ENCODE measurements around the gene COL23A1.
"Not testable (repeated sequence)": the region's sequence is repeated elsewhere in the genome, so short reads cannot be mapped to it uniquely, and the experiment has no call there.

Gene COL23A1

DNA sequence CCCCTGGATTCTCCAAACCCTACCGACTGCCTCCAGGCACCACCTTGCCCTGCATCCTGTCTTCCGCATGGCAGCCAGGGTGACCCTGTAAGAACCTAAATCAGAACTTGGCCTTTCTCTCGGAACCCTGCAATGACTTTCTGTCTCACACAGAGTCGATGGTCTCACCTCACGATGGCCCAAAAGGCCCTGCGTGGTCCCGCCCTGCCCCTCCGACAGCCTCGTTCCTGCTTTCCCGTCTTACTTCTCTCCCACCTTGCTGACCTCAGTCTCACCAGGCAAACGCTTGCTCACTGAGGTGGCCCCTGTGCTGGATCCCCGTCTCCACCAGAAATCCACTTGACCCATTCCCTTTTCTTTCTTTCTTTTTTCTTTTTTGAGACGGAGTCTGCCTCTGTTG, 214.8 kb downstream of the COL23A1 start:
- no peaks in the 10 kb centered on the region for H3K27me3 ChIP-seq (ENCODE audit: control insufficient read depth, insufficient read depth, low read length, poor library complexity, severe bottlenecking)
- WGBS, 2 experiments: 91 to 93% methylated on average over 13 of the region's 13 CpGs

DNA sequence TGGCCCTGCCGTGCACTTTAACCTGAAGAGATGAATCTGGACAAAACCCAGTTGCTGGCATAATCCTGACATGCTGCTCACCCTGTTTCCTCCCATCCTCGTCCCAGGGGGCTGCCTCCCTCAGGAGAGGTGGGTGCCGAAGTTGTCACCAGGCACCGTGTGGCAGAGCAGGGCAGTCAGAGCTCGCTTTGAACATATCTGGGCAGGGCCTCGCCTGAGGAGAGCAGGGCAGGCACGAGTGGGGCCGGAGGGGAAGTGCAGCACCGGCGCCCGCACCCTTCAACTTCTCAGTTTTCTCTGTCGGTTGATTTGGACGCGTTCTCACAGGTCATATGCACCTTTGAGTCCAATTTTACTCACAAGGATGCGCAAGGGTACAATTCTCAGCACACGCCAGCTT, 216.5 kb downstream of the COL23A1 start:
- Histone ChIP-seq H3K9me3 (ENCODE audit: control insufficient read depth, low read length) (no peaks in the 10 kb centered on the region), H3K36me3 (ENCODE audit: control insufficient read depth, insufficient read depth, low read length) (no peaks in the 10 kb centered on the region), H3K4me3 (ENCODE audit: insufficient read depth, low read depth, low read length) (no peak overlapping the region), H3K4me1 (ENCODE audit: control insufficient read depth, insufficient read depth, low read length) (peaks cover 8% of the 10 kb centered on the region), H3K27ac (ENCODE audit: insufficient read depth, low read depth, low read length, poor library complexity, severe bottlenecking) (no peak overlapping the region), H3K27me3 (ENCODE audit: control insufficient read depth, insufficient read depth, low read length, poor library complexity, severe bottlenecking) (no peaks in the 10 kb centered on the region)
- WGBS, 2 experiments: 93% methylated on average over 16 of the region's 16 CpGs

More for the DNA sequence above, 214.8 kb downstream of the COL23A1 start:
- Histone ChIP-seq H3K9me3 (ENCODE audit: control insufficient read depth, low read length) (no peaks in the 10 kb centered on the region), H3K4me1 (ENCODE audit: control insufficient read depth, insufficient read depth, low read length) (peaks cover 8% of the 10 kb centered on the region), H3K27ac (ENCODE audit: insufficient read depth, low read depth, low read length, poor library complexity, severe bottlenecking) (no peak overlapping the region), H3K36me3 (ENCODE audit: control insufficient read depth, insufficient read depth, low read length) (no peaks in the 10 kb centered on the region), H3K4me3 (ENCODE audit: insufficient read depth, low read depth, low read length) (no peak overlapping the region)

DNA sequence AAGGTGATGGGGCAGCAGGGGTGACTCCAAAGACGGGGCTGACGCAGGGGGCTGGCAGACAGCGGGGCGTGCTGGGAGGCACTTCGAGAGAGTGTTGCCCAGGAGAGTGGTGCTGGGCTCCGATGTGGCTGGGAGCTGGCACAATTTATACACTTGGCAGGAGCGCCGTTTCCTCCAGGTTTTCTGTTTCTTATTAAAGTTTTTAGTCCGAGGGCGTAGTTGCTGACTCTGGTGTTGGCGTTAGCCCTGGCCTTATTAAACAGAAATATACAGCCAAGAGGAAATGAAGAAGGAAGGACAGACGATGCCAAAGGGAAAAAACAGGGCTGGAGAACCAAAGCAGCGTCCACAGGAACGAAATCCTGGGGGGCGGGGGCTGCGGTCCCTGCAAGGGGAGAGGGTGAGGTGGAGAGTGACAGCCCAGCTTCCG, 218.0 kb downstream of the COL23A1 start:
- 88 to 91% methylated on average over 17 of the region's 17 CpGs for WGBS, 2 experiments
- H3K36me3 ChIP-seq (ENCODE audit: control insufficient read depth, insufficient read depth, low read length): no peaks in the 10 kb centered on the region
- H3K4me1 ChIP-seq (ENCODE audit: control insufficient read depth, insufficient read depth, low read length): peaks cover 8% of the 10 kb centered on the region
- H3K27me3 ChIP-seq (ENCODE audit: control insufficient read depth, insufficient read depth, low read length, poor library complexity, severe bottlenecking): no peaks in the 10 kb centered on the region
- H3K4me3 ChIP-seq (ENCODE audit: insufficient read depth, low read depth, low read length): no peak overlapping the region
- no peak overlapping the region for H3K27ac ChIP-seq (ENCODE audit: insufficient read depth, low read depth, low read length, poor library complexity, severe bottlenecking)
- no peaks in the 10 kb centered on the region for H3K9me3 ChIP-seq (ENCODE audit: control insufficient read depth, low read length)

- WGBS, 2 experiments: 72 to 74% methylated on average over 24 of the region's 24 CpGs
- H3K27ac ChIP-seq (ENCODE audit: insufficient read depth, low read depth, low read length, poor library complexity, severe bottlenecking): no peak overlapping the region
- peaks cover 8% of the 10 kb centered on the region for H3K4me1 ChIP-seq (ENCODE audit: control insufficient read depth, insufficient read depth, low read length)
- H3K27me3 ChIP-seq (ENCODE audit: control insufficient read depth, insufficient read depth, low read length, poor library complexity, severe bottlenecking): no peaks in the 10 kb centered on the region
- no peaks in the 10 kb centered on the region for H3K9me3 ChIP-seq (ENCODE audit: control insufficient read depth, low read length)
- no peak overlapping the region for H3K4me3 ChIP-seq (ENCODE audit: insufficient read depth, low read depth, low read length)
- no peaks in the 10 kb centered on the region for H3K36me3 ChIP-seq (ENCODE audit: control insufficient read depth, insufficient read depth, low read length)
Measured at GRCh38 chr5:178371362-178372111, 218.7 kb downstream of the COL23A1 start.

DNA sequence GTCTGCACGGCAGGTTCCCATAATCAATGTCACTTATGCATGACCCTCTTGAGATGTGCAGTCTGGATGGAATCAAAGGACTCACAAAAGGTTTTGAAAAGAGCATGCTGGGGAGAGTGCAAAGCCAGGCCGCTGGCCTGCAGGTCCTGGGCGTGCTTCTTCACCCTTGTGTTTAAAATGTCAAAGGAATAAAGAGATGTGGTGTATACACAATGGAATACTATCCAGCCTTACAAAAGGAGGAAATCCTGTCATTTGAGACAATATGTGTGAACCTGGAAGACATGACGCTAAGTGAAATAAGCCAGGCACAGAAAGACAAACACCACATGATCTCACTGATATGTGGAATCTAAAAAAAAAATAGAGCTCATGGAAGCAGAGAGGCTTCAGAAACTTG, 220.1 kb downstream of the COL23A1 start:
- no peak overlapping the region for H3K27ac ChIP-seq (ENCODE audit: insufficient read depth, low read depth, low read length, poor library complexity, severe bottlenecking)

DNA sequence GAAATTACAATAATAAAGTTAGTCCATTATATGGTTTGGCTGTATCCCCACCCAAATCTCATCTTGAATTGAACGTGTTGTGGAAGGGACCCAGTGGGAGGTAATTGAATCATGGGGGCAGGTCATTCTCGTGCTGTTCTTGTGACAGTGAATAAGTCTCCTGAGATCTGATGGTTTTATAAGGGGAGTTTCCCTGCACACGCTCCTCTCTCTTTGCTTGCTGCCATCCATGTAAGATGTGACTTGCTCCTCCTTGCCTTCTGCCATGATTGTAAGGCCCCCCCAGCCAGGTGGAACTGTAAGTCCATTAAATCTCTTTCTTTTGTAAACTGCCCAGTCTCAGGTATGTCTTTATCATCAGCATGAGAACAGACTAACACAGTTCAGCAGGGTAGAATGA, 220.7 kb downstream of the COL23A1 start:
- 88% methylated on average over 3 of the region's 3 CpGs for WGBS, 2 experiments
- H3K4me3 ChIP-seq (ENCODE audit: insufficient read depth, low read depth, low read length); H3K4me1 ChIP-seq (ENCODE audit: control insufficient read depth, insufficient read depth, low read length); H3K36me3 ChIP-seq (ENCODE audit: control insufficient read depth, insufficient read depth, low read length); H3K27ac ChIP-seq (ENCODE audit: insufficient read depth, low read depth, low read length, poor library complexity, severe bottlenecking); H3K9me3 ChIP-seq (ENCODE audit: control insufficient read depth, low read length); H3K27me3 ChIP-seq (ENCODE audit: control insufficient read depth, insufficient read depth, low read length, poor library complexity, severe bottlenecking): not testable (repeated sequence)

More for the DNA sequence above, 220.1 kb downstream of the COL23A1 start:
- Histone ChIP-seq H3K9me3 (ENCODE audit: control insufficient read depth, low read length) (no peaks in the 10 kb centered on the region), H3K36me3 (ENCODE audit: control insufficient read depth, insufficient read depth, low read length) (no peaks in the 10 kb centered on the region), H3K4me3 (ENCODE audit: insufficient read depth, low read depth, low read length) (no peak overlapping the region), H3K4me1 (ENCODE audit: control insufficient read depth, insufficient read depth, low read length) (peaks cover 8% of the 10 kb centered on the region), H3K27me3 (ENCODE audit: control insufficient read depth, insufficient read depth, low read length, poor library complexity, severe bottlenecking) (no peaks in the 10 kb centered on the region)
- 92 to 94% methylated on average over 4 of the region's 4 CpGs for WGBS, 2 experiments

- no peak overlapping the region for H3K27ac ChIP-seq (ENCODE audit: insufficient read depth, low read depth, low read length, poor library complexity, severe bottlenecking)
- no peaks in the 10 kb centered on the region for H3K9me3 ChIP-seq (ENCODE audit: control insufficient read depth, low read length)
- WGBS, 2 experiments: 95% methylated on average over 10 of the region's 10 CpGs
- H3K4me1 ChIP-seq (ENCODE audit: control insufficient read depth, insufficient read depth, low read length): peaks cover 8% of the 10 kb centered on the region
- H3K36me3 ChIP-seq (ENCODE audit: control insufficient read depth, insufficient read depth, low read length): no peaks in the 10 kb centered on the region
- no peaks in the 10 kb centered on the region for H3K27me3 ChIP-seq (ENCODE audit: control insufficient read depth, insufficient read depth, low read length, poor library complexity, severe bottlenecking)
- H3K4me3 ChIP-seq (ENCODE audit: insufficient read depth, low read depth, low read length): no peak overlapping the region
Measured at GRCh38 chr5:178368716-178369300, 221.4 kb downstream of the COL23A1 start.

DNA sequence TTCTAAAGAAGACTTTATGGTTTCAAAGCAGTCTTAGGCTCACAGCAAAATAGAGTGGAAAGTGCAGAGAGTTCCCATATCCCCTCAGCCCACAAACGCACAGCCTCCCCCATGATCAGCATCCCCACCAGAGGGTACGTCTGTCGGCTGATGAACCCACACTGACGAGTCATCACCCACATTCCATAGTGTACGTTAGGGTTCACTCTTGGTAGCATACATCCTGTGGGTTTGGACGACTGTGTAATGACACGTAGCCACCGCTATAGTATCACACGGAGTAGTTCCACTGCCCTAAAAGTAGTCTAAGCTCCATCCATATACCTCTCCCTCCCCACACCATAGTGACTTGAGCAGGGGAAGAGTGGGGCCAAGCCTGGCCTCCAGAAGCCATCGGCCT, 221.9 kb downstream of the COL23A1 start:
- Histone ChIP-seq H3K4me1 (ENCODE audit: control insufficient read depth, insufficient read depth, low read length) (peaks cover 8% of the 10 kb centered on the region), H3K4me3 (ENCODE audit: insufficient read depth, low read depth, low read length) (no peak overlapping the region), H3K36me3 (ENCODE audit: control insufficient read depth, insufficient read depth, low read length) (no peaks in the 10 kb centered on the region), H3K27me3 (ENCODE audit: control insufficient read depth, insufficient read depth, low read length, poor library complexity, severe bottlenecking) (no peaks in the 10 kb centered on the region), H3K27ac (ENCODE audit: insufficient read depth, low read depth, low read length, poor library complexity, severe bottlenecking) (no peak overlapping the region), H3K9me3 (ENCODE audit: control insufficient read depth, low read length) (no peaks in the 10 kb centered on the region)
- WGBS, 2 experiments: 94 to 95% methylated on average over 10 of the region's 10 CpGs

DNA sequence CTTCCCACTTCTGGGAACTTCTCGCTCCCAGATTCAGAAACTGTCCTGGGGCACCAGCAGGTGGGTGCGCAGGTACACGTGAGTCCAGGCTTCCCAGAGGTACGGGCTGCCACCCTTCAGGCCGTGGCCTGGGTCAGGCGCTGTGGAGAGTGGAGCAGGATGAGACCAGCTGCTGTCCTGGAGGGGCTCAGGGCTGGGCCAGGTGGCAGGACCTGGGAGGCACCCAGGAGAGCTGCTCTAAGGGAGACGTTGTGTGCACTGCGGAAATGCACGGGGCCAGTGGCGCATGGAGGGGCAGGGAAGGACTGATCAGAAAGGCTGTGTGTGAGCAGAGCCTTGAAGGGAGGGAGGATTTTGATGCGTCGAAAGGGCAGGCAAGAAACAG, 222.5 kb downstream of the COL23A1 start:
- 95% methylated on average over 12 of the region's 12 CpGs for WGBS, 2 experiments

DNA sequence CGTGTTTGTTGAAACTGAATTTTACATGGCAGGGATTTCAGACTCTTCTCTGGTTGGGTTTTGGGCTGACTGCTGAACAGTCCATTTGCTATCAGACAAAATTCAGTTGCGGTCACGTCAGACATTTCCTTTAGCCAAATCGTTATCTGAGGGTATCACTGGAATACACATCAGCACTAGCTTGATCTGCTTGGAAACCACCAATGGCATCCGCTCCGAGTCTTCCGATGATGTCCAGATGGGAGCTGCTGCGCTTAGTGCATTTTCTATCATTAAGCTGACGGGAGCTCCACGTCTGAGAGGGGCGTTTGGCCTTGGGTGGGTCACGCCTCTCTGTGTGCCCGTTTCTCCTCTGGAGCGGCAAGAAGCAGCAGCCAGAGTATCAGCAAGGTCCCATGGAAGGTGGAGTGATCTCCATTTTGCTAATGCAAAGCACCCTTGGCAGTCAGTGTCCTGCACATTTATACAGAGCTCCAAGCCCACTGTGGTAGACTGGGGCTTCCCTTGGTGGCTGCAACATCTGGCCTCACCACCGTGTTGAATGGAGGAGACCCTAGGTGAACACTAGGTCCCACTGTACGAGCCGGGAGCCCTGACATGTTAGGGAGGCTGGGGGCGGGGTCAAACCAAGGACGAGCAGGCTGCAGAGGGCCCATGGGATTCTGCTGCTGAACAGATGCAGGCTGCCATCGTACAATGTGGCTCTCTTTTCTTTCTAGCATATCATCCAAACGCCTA, 223.0 kb downstream of the COL23A1 start:
- peaks cover 8% of the 10 kb centered on the region for H3K4me1 ChIP-seq (ENCODE audit: control insufficient read depth, insufficient read depth, low read length)
- no peaks in the 10 kb centered on the region for H3K27me3 ChIP-seq (ENCODE audit: control insufficient read depth, insufficient read depth, low read length, poor library complexity, severe bottlenecking)
- H3K9me3 ChIP-seq (ENCODE audit: control insufficient read depth, low read length): no peaks in the 10 kb centered on the region
- WGBS, 2 experiments: 93% methylated on average over 21 of the region's 21 CpGs
- H3K36me3 ChIP-seq (ENCODE audit: control insufficient read depth, insufficient read depth, low read length): no peaks in the 10 kb centered on the region
- no peak overlapping the region for H3K4me3 ChIP-seq (ENCODE audit: insufficient read depth, low read depth, low read length)
- H3K27ac ChIP-seq (ENCODE audit: insufficient read depth, low read depth, low read length, poor library complexity, severe bottlenecking): no peak overlapping the region

More for the DNA sequence above, 222.5 kb downstream of the COL23A1 start:
- Histone ChIP-seq H3K27ac (ENCODE audit: insufficient read depth, low read depth, low read length, poor library complexity, severe bottlenecking) (no peak overlapping the region), H3K9me3 (ENCODE audit: control insufficient read depth, low read length) (no peaks in the 10 kb centered on the region), H3K36me3 (ENCODE audit: control insufficient read depth, insufficient read depth, low read length) (no peaks in the 10 kb centered on the region), H3K27me3 (ENCODE audit: control insufficient read depth, insufficient read depth, low read length, poor library complexity, severe bottlenecking) (no peaks in the 10 kb centered on the region), H3K4me3 (ENCODE audit: insufficient read depth, low read depth, low read length) (no peak overlapping the region), H3K4me1 (ENCODE audit: control insufficient read depth, insufficient read depth, low read length) (peaks cover 8% of the 10 kb centered on the region)

Data from ectodermal cell (in vitro differentiated cells).